ENCODE data around the gene HCRTR1.

Gene HCRTR1

GRCh38 chr1:31576743-31577455 lies 40.6 kb upstream of the HCRTR1 start:
- no peak for DNase-seq (ENCODE audit: low read depth)

GRCh38 chr1:31577515-31578192 lies 39.8 kb upstream of the HCRTR1 start:
- no peak for TF ChIP-seq CTCF (conservative IDR thresholded peaks at IDR 0.05; ENCODE audit: low read length)
- DNase-seq (ENCODE audit: low read depth), result peak; percentile 72
- H3K4me3 ChIP-seq (ENCODE audit: low read length), result no peak overlapping the region

More at GRCh38 chr1:31576743-31577455, 40.6 kb upstream of the HCRTR1 start:
- no peak overlapping the region for H3K4me3 ChIP-seq (ENCODE audit: low read length)
- no peak for TF ChIP-seq CTCF (conservative IDR thresholded peaks at IDR 0.05; ENCODE audit: low read length)

- no peak overlapping the region for H3K4me3 ChIP-seq (ENCODE audit: low read length)
- DNase-seq (ENCODE audit: low read depth), result no peak
- TF ChIP-seq CTCF (conservative IDR thresholded peaks at IDR 0.05; ENCODE audit: low read length), result no peak
Observed at GRCh38 chr1:31579374-31579773, 38.1 kb upstream of the HCRTR1 start.

GRCh38 chr1:31580513-31580870 lies 37.0 kb upstream of the HCRTR1 start:
- TF ChIP-seq CTCF (conservative IDR thresholded peaks at IDR 0.05; ENCODE audit: low read length), result no peak
- DNase-seq (ENCODE audit: low read depth), result no peak
- H3K4me3 ChIP-seq (ENCODE audit: low read length), result no peak overlapping the region

GRCh38 chr1:31580891-31581603 lies 36.4 kb upstream of the HCRTR1 start:
- no peak overlapping the region for H3K4me3 ChIP-seq (ENCODE audit: low read length)
- TF ChIP-seq CTCF (conservative IDR thresholded peaks at IDR 0.05; ENCODE audit: low read length), result no peak
- DNase-seq (ENCODE audit: low read depth), result no peak

GRCh38 chr1:31581821-31582810 lies 35.4 kb upstream of the HCRTR1 start:
- H3K4me3 ChIP-seq (ENCODE audit: low read length), result no peak overlapping the region
- TF ChIP-seq CTCF (conservative IDR thresholded peaks at IDR 0.05; ENCODE audit: low read length), result no peak
- peak; percentile 54 for DNase-seq (ENCODE audit: low read depth)

Data from AG10803 (cell line).